Activated CD4-positive, CD25-positive, alpha-beta regulatory T cell treated with anti-CD3 and anti-CD28 coated beads, Interleukin-2, amount 50 U/mL, for 24 hours (primary cell): Measurements from ENCODE around the gene CACNA2D4.

Experiments
- ATAC-seq, 2 donors: fragments of 150-1000 bp; cut with Tn5 transposase; one replicate each; pipeline ENCODE4 v1.10.0; 2021; ENCODE audit warnings: mild to moderate bottlenecking in 1 of 2, moderate library complexity in 1 of 2

The CACNA2D4 gene

GRCh38 chr12:1917172-1918070, 1.0 kb downstream of the CACNA2D4 start:
- no peak for ATAC-seq

DNA sequence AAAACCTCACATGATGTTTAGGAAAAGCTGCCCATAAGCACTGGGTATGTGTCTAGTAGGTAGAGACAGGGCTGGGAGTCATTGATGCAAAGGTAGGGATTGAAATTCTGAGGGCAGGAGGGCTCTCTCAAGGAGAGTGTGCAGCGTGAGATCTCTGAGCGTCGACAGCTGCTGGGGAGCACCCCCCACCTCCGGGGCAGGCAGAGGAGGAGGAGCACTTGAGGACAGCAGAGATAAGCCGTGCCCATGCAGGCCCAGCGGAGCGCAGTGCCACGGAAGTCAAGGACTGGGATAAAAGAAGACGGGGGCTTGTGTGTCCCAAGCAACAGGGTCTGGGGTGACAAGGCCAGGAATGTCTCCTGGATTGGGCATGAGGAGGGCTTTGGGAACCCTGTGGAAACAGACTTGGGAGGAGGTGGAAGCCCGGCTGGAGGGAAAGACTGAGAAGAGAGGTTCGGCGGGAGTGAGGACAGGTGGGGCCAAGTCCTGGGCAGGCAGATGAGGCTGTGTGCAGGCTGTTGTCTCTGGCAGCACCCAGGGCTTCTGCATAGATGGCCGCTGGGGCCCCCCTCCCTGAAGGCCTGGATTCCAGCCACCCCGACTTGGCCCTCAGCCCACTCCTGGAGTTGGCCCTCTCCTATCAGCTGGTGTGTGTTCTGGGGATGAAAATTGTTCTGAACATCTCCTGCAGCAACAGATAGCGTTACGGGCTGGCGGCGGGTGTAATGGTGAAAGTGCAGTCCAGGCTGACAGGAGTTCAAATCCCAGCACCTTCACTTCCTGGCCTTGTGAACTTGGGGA, 1.9 kb downstream of the CACNA2D4 start:
- no peak for ATAC-seq

- peak; percentile 70 to 77 for ATAC-seq
Measured at GRCh38 chr12:1915082-1915968, 3.1 kb downstream of the CACNA2D4 start.

DNA sequence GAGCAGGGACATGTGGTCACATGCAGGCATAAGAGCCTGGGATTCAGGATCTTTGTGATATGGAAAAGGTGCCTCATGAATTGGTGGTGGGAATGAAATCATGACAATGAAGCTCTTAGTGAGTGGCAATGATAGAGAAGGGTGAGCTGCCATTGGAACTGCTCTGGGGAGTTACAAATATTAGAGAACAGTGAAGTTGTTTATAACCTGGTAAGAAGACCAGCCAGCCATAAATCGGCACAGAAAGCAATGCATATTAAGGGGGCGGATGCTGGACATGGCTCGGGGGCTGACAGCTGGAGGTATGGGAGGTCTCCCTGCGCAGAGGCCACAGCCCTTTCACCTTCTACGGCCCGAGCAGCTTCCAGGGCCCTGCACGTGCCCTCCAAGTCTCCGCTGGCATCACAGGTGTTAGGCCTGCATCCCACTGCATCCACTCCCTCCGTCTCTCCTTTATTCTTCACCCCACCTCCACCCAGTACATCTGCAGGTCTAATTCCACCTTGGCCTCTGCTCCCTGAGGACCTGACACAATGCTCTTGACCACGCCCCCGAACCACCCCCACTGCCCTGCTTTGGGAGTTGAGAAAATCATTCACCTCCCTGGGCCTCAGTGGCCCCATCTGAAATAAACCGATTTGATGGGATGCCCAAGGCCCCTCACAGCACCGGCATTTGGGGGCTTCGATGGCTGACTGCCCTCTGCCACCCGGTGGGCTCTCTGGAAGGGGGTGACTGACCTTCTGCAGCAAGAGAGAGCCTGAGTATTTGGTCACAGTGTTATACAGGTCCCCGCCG, 4.1 kb downstream of the CACNA2D4 start:
- no peak for ATAC-seq

- ATAC-seq: no peak
Measured at GRCh38 chr12:1913377-1914113, 4.9 kb downstream of the CACNA2D4 start.

GRCh38 chr12:1912580-1913376, 5.7 kb downstream of the CACNA2D4 start:
- no peak for ATAC-seq

- ATAC-seq: no peak
Measured at GRCh38 chr12:1911598-1912575, 6.6 kb downstream of the CACNA2D4 start.

DNA sequence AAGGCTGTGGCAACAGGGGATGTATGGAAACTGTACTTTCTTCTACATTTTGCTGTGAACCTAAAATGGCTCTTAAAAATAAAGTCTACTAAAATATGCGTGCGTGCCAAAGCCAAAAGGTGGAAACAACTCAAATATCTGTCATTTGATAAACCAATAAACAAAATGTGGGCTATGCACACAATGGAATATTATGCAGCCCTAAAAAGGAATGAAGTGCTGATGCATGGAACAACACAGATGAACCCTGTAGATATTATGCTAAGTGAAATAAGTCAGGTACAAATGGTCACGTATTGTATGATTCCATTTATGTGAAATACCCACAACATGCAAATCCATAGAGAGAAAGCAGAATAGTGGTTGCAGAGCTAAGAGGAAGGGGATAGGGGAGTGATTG, 8.0 kb downstream of the CACNA2D4 start:
- ATAC-seq: no peak

DNA sequence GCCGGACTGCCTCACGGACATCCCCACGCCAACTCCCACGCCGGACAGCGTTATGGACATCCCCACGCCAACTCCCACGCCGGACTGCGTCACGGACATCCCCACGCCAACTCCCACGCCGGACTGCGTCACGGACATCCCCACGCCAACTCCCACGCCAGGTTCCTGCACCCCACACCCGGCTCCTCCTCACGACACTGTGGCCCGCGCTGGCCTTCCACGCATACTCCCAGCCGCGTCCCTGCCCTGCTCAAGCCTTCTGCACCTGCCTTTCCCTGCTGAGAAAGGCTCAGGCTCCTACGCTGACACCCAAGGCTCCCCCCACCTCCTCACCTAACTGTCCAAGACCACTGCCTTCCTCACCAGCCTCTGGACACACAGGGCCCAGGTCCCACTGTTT, 9.7 kb downstream of the CACNA2D4 start:
- ATAC-seq: no peak

DNA sequence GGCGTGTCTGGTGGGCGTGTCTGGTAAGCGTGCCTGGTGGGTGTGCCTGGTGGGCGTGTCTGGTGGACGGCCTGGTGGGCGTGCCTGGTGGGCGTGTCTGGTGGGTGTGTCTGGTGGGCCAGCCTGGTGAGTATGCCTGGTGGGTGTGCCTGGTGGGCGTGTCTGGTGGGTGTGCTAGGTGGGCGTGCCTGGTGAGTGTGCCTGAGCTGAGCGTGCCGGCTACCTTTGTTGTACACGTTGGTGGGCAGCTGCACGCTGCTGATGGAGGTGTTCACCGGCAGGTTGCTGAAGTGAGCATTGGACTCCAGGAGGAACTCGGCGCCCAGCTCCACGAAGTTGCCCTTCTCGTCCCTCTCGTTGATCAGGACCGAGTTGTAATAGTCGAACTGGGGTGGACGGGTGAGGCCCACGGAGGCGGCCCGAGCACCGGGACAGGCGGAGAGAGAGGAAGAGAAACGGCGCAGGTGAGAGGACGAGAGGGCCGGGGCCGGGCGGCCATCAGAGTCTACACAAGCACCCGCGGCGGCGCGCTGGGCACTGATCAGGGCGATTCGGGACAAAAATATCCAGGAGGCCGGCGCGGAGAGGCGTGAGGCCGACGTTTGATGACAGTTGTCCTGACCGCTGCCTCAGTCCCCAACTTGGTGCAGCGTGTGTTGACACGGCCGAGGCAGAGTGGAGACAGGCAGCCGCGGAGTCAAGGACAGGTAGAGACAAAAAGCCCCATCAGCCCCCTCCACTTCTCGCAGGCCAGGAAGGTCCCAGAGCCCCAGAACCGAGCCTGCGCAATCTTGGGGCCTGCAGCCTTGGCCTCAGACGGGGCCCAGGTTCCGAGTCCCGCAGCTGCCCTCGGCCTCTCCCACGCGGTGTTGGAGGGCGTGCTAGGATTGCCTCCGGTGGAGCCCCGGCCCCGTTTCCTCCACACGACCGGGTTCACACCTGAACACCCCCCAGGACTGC, 10.5 kb downstream of the CACNA2D4 start:
- ATAC-seq: no peak

DNA sequence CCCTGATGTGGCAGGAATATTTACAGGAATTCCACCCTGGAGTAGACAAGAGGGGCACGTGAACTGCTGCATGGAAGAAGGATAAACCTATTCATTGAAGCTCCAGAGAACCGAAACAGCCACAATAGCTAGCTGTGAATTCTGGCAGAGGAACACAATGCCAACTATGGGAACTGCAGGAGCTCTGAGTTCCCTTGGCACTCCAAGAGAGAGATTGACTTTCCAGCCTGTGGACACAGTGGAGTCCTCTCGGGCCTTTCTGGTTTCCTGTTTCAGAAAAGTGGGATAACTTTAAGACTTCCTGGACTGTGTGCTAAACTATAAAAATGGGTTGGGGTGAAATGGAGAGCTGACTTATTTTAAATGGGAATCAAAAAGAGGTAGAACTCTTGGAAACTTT, 11.9 kb downstream of the CACNA2D4 start:
- ATAC-seq: no peak

DNA sequence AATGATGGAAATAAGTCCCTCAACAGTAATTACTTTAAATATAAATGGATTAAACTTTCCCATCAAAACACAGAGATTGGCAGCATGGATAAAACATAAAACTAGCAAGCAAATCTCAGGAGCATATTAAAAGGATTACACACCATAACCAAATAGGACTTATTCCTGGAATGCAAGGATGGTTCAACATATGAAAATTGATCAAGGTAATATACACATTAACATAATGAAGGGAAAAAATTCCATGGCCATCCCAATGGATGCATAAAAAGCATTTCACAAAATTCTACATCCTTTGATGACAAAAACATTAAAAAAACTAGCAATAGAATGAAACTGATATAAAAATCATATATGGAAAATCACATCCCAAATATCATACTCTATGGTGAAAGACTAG, 13.6 kb downstream of the CACNA2D4 start:
- no peak for ATAC-seq

DNA sequence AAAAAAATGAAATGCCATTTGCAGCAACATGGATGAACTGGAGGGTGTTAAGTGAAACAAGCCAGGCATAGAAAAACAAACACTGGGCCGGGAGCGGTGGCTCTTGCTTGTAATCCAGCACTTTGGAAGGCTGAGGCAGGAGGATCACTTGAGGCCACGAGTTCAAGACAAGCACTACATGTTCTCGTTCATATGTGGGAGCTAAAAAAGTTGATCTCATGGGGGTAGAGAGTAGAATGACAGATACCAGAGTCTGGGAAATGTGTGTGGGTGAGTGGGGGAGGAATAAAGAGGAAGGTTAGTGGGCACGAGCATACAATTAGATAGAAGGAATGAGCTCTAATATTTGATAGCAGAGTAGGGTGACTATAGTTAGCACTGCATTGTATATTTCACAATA, 21.5 kb downstream of the CACNA2D4 start:
- ATAC-seq: no peak

DNA sequence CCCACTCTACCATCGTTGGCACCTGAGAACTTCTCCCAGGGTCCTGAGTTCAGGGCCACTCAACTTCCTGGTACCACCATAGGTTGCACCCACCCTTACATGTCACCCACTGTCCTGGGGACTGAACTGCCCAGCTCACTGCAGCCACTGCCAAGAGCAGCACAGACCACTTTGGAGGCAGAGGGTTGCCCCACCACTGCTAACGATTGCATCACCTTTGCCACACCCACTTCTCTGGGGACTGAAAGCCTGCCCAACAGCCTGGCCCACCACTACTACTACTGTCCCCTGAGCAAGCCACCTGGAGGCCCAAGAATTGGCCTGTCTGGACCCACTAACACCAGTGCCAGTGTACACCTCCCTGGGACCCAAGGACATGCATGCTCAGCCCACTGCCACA, 27.6 kb downstream of the CACNA2D4 start:
- ATAC-seq: no peak

- no peak for ATAC-seq
Measured at GRCh38 chr12:1890119-1890703, 28.2 kb downstream of the CACNA2D4 start.

DNA sequence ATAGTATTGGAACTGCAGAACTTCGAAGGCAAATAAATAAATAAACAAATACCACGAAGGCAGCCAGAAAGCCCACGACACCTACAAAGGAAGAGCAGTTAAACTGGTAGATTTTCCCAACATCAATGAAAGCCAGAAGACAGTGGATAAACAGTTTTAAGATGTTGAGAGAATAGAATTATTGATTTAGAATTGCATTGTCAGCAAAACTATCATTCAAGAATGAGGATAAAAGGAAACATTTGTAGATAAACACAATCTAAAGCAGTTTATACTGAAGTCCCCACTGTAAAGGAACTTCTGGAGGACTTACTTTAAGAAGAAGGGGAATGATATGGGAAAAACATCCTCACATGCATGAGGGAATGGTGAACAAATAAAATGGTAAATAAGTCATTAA, 29.5 kb downstream of the CACNA2D4 start:
- no peak for ATAC-seq

- ATAC-seq: no peak
Measured at GRCh38 chr12:1886396-1887008, 31.9 kb downstream of the CACNA2D4 start.
